WTC11 (cell line): Measurements from ENCODE around the gene SDE2. TPM values are rescaled to one million over a fixed set of nuclear protein-coding genes. Genes with fewer than 3 reads are reported as not detected.
A peak's percentile ranks its signal among the peaks of the same experiment; 100 is the strongest.
"Not testable (repeated sequence)": the region's sequence is repeated elsewhere in the genome, so short reads cannot be mapped to it uniquely, and the experiment has no call there.

Source experiments
- ATAC-seq: fragments of 200-7000 bp; cut with Tn5 transposase; 2 replicates; pipeline ENCODE4 v1.10.0; 2021; ENCODE audit warnings: mild to moderate bottlenecking, moderate library complexity
- CTCF ChIA-PET: fragments of 300-600 bp; sonication (Branson Sonifier 250); formaldehyde crosslinking; loops from one replicate; lab custom pipeline; 2021; ENCODE audit warnings: antibody characterized with exemption; lab: Charles Lee
- POLR2A ChIA-PET: fragments of 350-600 bp; sonication (Branson Sonifier 250); formaldehyde crosslinking; loops from one replicate; lab custom pipeline; 2021; ENCODE audit warnings: antibody characterized with exemption; lab: Charles Lee
- DNase-seq: peaks from one replicate; pipeline ENCODE4 v3.0.0; 2021; ENCODE audit warnings: low spot score
- H3K27ac Mint-ChIP-seq: 2 replicates; pipeline ENCODE4 v1.8.0; 2021; ENCODE audit warnings: mixed read lengths
- H3K27me3 Mint-ChIP-seq: 2 replicates; pipeline ENCODE4 v1.8.0; 2021; ENCODE audit warnings: low read depth, mild to moderate bottlenecking, moderate library complexity, mixed read lengths
- H3K36me3 Mint-ChIP-seq: 2 replicates; pipeline ENCODE4 v1.8.0; 2021; ENCODE audit warnings: mixed read lengths
- H3K4me1 Mint-ChIP-seq: 2 replicates; pipeline ENCODE4 v1.8.0; 2022; ENCODE audit warnings: mixed read lengths
- H3K4me3 Mint-ChIP-seq: 2 replicates; pipeline ENCODE4 v1.8.0; 2021; ENCODE audit warnings: mild to moderate bottlenecking, moderate library complexity, mixed read lengths
- H3K9me3 Mint-ChIP-seq: 2 replicates; pipeline ENCODE4 v1.8.0; 2021; ENCODE audit warnings: mixed read lengths
- ARID4B ChIP-seq: sonication (generic); formaldehyde crosslinking; IDR thresholded peaks from 2 replicates; pipeline ENCODE4 v1.8.0; 2023; ENCODE audit warnings: missing genetic modification reagents, mild to moderate bottlenecking, borderline replicate concordance
- ATF1 ChIP-seq: sonication (generic); formaldehyde crosslinking; IDR thresholded peaks from 2 replicates; pipeline ENCODE4 v1.8.1; 2023; ENCODE audit warnings: mild to moderate bottlenecking, moderate library complexity, missing genetic modification reagents
- E2F4 ChIP-seq: sonication (generic); formaldehyde crosslinking; IDR thresholded peaks from 2 replicates; pipeline ENCODE4 v1.8.1; 2022; ENCODE audit warnings: low read depth, mild to moderate bottlenecking, moderate library complexity, missing genetic modification reagents, borderline replicate concordance
- EMX1 ChIP-seq: fragments of 250-450 bp; sonication (Bioruptor Pico); IDR thresholded peaks from 2 replicates; pipeline ENCODE4 v1.8.0; 2021; ENCODE audit warnings: mild to moderate bottlenecking
- GABPB1 ChIP-seq: sonication (generic); formaldehyde crosslinking; IDR thresholded peaks from 2 replicates; pipeline ENCODE4 v1.8.1; 2023; ENCODE audit warnings: mild to moderate bottlenecking, missing genetic modification reagents
- GTF2I ChIP-seq: fragments of 250-450 bp; sonication (Bioruptor Pico); conservative IDR thresholded peaks from 2 replicates; pipeline ENCODE4 v1.4.0; 2021; ENCODE audit warnings: mild to moderate bottlenecking
- HMGA2 ChIP-seq: fragments of 250-450 bp; sonication (Bioruptor Pico); IDR thresholded peaks from 2 replicates; pipeline ENCODE4 v1.4.0; 2021; ENCODE audit warnings: mild to moderate bottlenecking, moderate library complexity
- MXD4 ChIP-seq: fragments of 250-450 bp; sonication (Bioruptor Pico); IDR thresholded peaks from 2 replicates; pipeline ENCODE4 v1.8.0; 2021; ENCODE audit warnings: mild to moderate bottlenecking, moderate library complexity, borderline replicate concordance
- PRRX2 ChIP-seq: fragments of 250-450 bp; sonication (Bioruptor Pico); IDR thresholded peaks from 2 replicates; pipeline ENCODE4 v1.8.0; 2021; ENCODE audit warnings: mild to moderate bottlenecking
- ZBTB21 ChIP-seq: sonication (generic); formaldehyde crosslinking; IDR thresholded peaks from 2 replicates; pipeline ENCODE4 v1.8.1; 2023; ENCODE audit warnings: mild to moderate bottlenecking, missing genetic modification reagents, borderline replicate concordance
- ZNF138 ChIP-seq: sonication (generic); formaldehyde crosslinking; conservative IDR thresholded peaks from 2 replicates; pipeline ENCODE4 v1.8.1; 2022; ENCODE audit warnings: mild to moderate bottlenecking, moderate library complexity, missing genetic modification reagents
- ZNF423 ChIP-seq: fragments of 250-450 bp; sonication (Bioruptor Pico); IDR thresholded peaks from 2 replicates; pipeline ENCODE4 v2.1.2; 2022; ENCODE audit warnings: mild to moderate bottlenecking, moderate library complexity
- ZNF671 ChIP-seq: fragments of 250-450 bp; sonication (Bioruptor Pico); IDR thresholded peaks from 2 replicates; pipeline ENCODE4 v1.8.0; 2021; ENCODE audit warnings: mild to moderate bottlenecking
- ZSCAN18 ChIP-seq: fragments of 250-450 bp; sonication (Bioruptor Pico); IDR thresholded peaks from 2 replicates; pipeline ENCODE4 v2.1.2; 2022; ENCODE audit warnings: mild to moderate bottlenecking, moderate library complexity
- total RNA-seq: library from RNA; stranded (reverse); gene quantifications from 3 replicates; pipeline ENCODE4 v1.2.3, GENCODE V29; 2021

Gene SDE2
- total RNA-seq, 1 experiment from 2014 or later = 17.2 TPM

- POLR2A ChIA-PET = no interaction called here
- no peak for TF ChIP-seq ARID4B (CRISPR knock-in tag)
- TF ChIP-seq ZNF671 (CRISPR knock-in tag) = no peak
- no peak for TF ChIP-seq PRRX2 (CRISPR knock-in tag)
- TF ChIP-seq ATF1 (CRISPR knock-in tag) = no peak
- TF ChIP-seq MXD4 (CRISPR knock-in tag) = no peak
- no peak for TF ChIP-seq ZBTB21
- no peak for TF ChIP-seq GABPB1 (CRISPR knock-in tag)
- TF ChIP-seq E2F4 (CRISPR knock-in tag) = no peak
- Mint-ChIP-seq H3K9me3 (peaks cover 10% of the 10 kb centered on the region), H3K27me3 (no peaks in the 10 kb centered on the region), H3K36me3 (peaks cover 41% of the 10 kb centered on the region), H3K4me3 (no peak overlapping the region), H3K27ac (peak overlapping the region; percentile 37), H3K4me1 (no peaks in the 10 kb centered on the region)
- ATAC-seq (no peak), DNase-seq (no peak)
- CTCF ChIA-PET = interaction anchor here (0.6 to 1.4 kb wide), 3 partner anchors 9 to 198 kb away, joined by 3 to 9 read pairs (median 3); no protein-coding TSS in a partner anchor
These were observed 21.0 kb downstream of the SDE2 start for GRCh38 chr1:225977937-225978748.

GRCh38 chr1:225975146-225975545 lies 24.0 kb downstream of the SDE2 start:
- H3K36me3 Mint-ChIP-seq = peaks cover 24% of the 10 kb centered on the region
- H3K27me3 Mint-ChIP-seq, POLR2A ChIA-PET, H3K27ac Mint-ChIP-seq, DNase-seq, H3K4me1 Mint-ChIP-seq, ATAC-seq, H3K9me3 Mint-ChIP-seq, H3K4me3 Mint-ChIP-seq: not testable (repeated sequence)
- CTCF ChIA-PET = interaction anchor here (0.7 to 2.4 kb wide), 5 partner anchors 12 to 501 kb away, joined by 3 to 8 read pairs (median 3); partner anchors contain the start of gene LEFTY1

GRCh38 chr1:225974454-225974853 lies 24.7 kb downstream of the SDE2 start:
- no peak for DNase-seq
- CTCF ChIA-PET = interaction anchor here (1.6 to 2.4 kb wide), 2 partner anchors 12 to 500 kb away, joined by 4 to 8 read pairs; no protein-coding TSS in a partner anchor

More at GRCh38 chr1:225974454-225974853, 24.7 kb downstream of the SDE2 start:
- Mint-ChIP-seq H3K36me3 (peaks cover 18% of the 10 kb centered on the region), H3K27ac (no peak overlapping the region), H3K27me3 (no peaks in the 10 kb centered on the region), H3K4me3 (no peak overlapping the region), H3K4me1 (no peaks in the 10 kb centered on the region), H3K9me3 (peaks cover 8% of the 10 kb centered on the region)
- POLR2A ChIA-PET = no interaction called here
- no peak for ATAC-seq
- TF ChIP-seq ZNF423 (CRISPR knock-in tag) = no peak
- TF ChIP-seq ZSCAN18 (CRISPR knock-in tag) = no peak
- TF ChIP-seq ATF1 (CRISPR knock-in tag) = no peak
- TF ChIP-seq E2F4 (CRISPR knock-in tag) = no peak
- no peak for TF ChIP-seq ZNF138
- no peak for TF ChIP-seq EMX1
- TF ChIP-seq HMGA2 = no peak
- no peak for TF ChIP-seq GTF2I (CRISPR knock-in tag)
